HepG2 (cell line): ENCODE data around the gene MPV17L2. TPM values are rescaled to one million over a fixed set of nuclear protein-coding genes. Genes with fewer than 3 reads are reported as not detected.

Experiments used
- ERF ChIP-seq: IDR thresholded peaks from 2 replicates; pipeline ENCODE4 v1.6.1; 2018; ENCODE audit warnings: missing biosample characterization, missing genetic modification reagents
- FUBP1 ChIP-seq: sonication (generic); formaldehyde crosslinking; IDR thresholded peaks from 2 replicates; pipeline ENCODE4 v1.5.1; 2020; ENCODE audit warnings: missing genetic modification reagents, mild to moderate bottlenecking, borderline replicate concordance
- GTF2F1 ChIP-seq: fragments of 150-350 bp; IDR thresholded peaks from 2 replicates; pipeline ENCODE4 v1.6.1; 2014; ENCODE audit warnings: low read length
- HNRNPUL1 ChIP-seq: fragments of 200-400 bp; formaldehyde crosslinking; IDR thresholded peaks from 2 replicates; pipeline ENCODE4 v1.6.1; 2017; ENCODE audit warnings: low read depth, mild to moderate bottlenecking, low read length, moderate library complexity
- KDM3A ChIP-seq: IDR thresholded peaks from 2 replicates; pipeline ENCODE4 v1.6.1; 2018; ENCODE audit warnings: low read depth, missing compliant biosample characterization
- NFKB2 ChIP-seq: sonication (generic); formaldehyde crosslinking; IDR thresholded peaks from 2 replicates; pipeline ENCODE4 v1.4.0; 2020; ENCODE audit warnings: missing genetic modification reagents, borderline replicate concordance
- PATZ1 ChIP-seq: sonication (generic); formaldehyde crosslinking; IDR thresholded peaks from 2 replicates; pipeline ENCODE4 v1.4.0; 2020; ENCODE audit warnings: missing genetic modification reagents
- SMC3 ChIP-seq: IDR thresholded peaks from 2 replicates; pipeline ENCODE4 v1.6.1; 2011; ENCODE audit warnings: low read length, improper control_type of control experiment
- SP140L ChIP-seq: sonication (generic); formaldehyde crosslinking; IDR thresholded peaks from 2 replicates; pipeline ENCODE4 v1.4.0; 2020; ENCODE audit warnings: missing genetic modification reagents, borderline replicate concordance
- SRSF4 ChIP-seq: fragments of 200-400 bp; formaldehyde crosslinking; IDR thresholded peaks from one replicate; pipeline ENCODE4 v1.6.1; 2018; ENCODE audit warnings: mild to moderate bottlenecking, low read depth, low read length, moderate library complexity; ENCODE audit not compliant: poor library complexity, severe bottlenecking
- ZFP91 ChIP-seq: sonication (generic); formaldehyde crosslinking; IDR thresholded peaks from 2 replicates; pipeline ENCODE4 v1.9.0; 2022; ENCODE audit warnings: missing genetic modification reagents, mild to moderate bottlenecking, borderline replicate concordance
- ZNF205 ChIP-seq: IDR thresholded peaks from 2 replicates; pipeline ENCODE4 v1.6.1; 2018; ENCODE audit warnings: missing biosample characterization, missing genetic modification reagents
- ZNF501 ChIP-seq: sonication (generic); formaldehyde crosslinking; IDR thresholded peaks from 2 replicates; pipeline ENCODE4 v1.5.1; 2020; ENCODE audit warnings: mild to moderate bottlenecking, moderate library complexity, missing genetic modification reagents
- ZNF678 ChIP-seq: sonication (generic); formaldehyde crosslinking; IDR thresholded peaks from 2 replicates; pipeline ENCODE4 v1.4.0; 2020; ENCODE audit warnings: mild to moderate bottlenecking, missing genetic modification reagents
- ZZZ3 ChIP-seq: sonication (generic); formaldehyde crosslinking; IDR thresholded peaks from 2 replicates; pipeline ENCODE4 v1.4.0; 2020; ENCODE audit warnings: missing genetic modification reagents, mild to moderate bottlenecking, borderline replicate concordance
- polyA plus RNA-seq, 8 experiments: library from polyadenylated mRNA; depleted of rRNA in 3 of 8; stranded (reverse) in 7 of 8; unstranded in 1 of 8; fragments of >200 nt; fragmentation: Illumina TruSeq in 4 of 8; extraction: Trizol in 4 of 8; gene quantifications; 2 replicates each; pipeline versions ENCODE4 v1.2.1 to v1.2.3, GENCODE V29; 2011 to 2016; ENCODE audit warnings: low read depth in 4 of 8, missing spikeins in 1 of 8, mixed read lengths in 1 of 8; ENCODE audit not compliant: insufficient read depth in 1 of 8
- total RNA-seq, 5 experiments: library from RNA; depleted of rRNA; stranded (reverse); fragments of >200 nt; fragmentation: Illumina TruSeq; extraction: Trizol; gene quantifications; 2 replicates each; pipeline ENCODE4 v1.2.3, GENCODE V29; 2016; ENCODE audit warnings: low read depth in 1 of 5
- TF ChIP-seq, protein P1 (sequence below): IDR thresholded peaks from 2 replicates; pipeline ENCODE4 v1.6.1; 2016; ENCODE audit warnings: mild to moderate bottlenecking, missing biosample characterization, missing genetic modification reagents
- TF ChIP-seq, protein P2 (sequence below): IDR thresholded peaks from 2 replicates; pipeline ENCODE4 v1.6.1; 2016; ENCODE audit warnings: missing compliant biosample characterization, missing genetic modification reagents, borderline replicate concordance
- TF ChIP-seq, protein P3 (sequence below): sonication (generic); formaldehyde crosslinking; IDR thresholded peaks from 2 replicates; pipeline ENCODE4 v1.5.1; 2020; ENCODE audit warnings: mild to moderate bottlenecking, missing genetic modification reagents, moderate library complexity
- TF ChIP-seq, protein P4 (sequence below): fragments of 450-650 bp; IDR thresholded peaks from 2 replicates; pipeline ENCODE4 v1.6.1; 2017

The MPV17L2 gene
- total and polyA plus RNA-seq, 2 of the 13 experiments (the other 11 are each of a cell fraction or from before 2014, with no cell fraction given): 13.6 to 16.7 TPM

GRCh38 chr19:18152817-18153555 lies 40.0 kb upstream of the MPV17L2 start, which contains the start of gene PIK3R2 (continued):
- TF ChIP-seq, protein P1, sequence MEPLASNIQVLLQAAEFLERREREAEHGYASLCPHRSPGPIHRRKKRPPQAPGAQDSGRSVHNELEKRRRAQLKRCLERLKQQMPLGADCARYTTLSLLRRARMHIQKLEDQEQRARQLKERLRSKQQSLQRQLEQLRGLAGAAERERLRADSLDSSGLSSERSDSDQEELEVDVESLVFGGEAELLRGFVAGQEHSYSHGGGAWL (CRISPR knock-in tag): no peak; the same call in 1 of the 2 replicates
- TF ChIP-seq ZZZ3: peak; percentile 40; the same call in 1 of the 2 replicates
- TF ChIP-seq ERF: no peak
- TF ChIP-seq SRSF4: no peak
- TF ChIP-seq, protein P2, sequence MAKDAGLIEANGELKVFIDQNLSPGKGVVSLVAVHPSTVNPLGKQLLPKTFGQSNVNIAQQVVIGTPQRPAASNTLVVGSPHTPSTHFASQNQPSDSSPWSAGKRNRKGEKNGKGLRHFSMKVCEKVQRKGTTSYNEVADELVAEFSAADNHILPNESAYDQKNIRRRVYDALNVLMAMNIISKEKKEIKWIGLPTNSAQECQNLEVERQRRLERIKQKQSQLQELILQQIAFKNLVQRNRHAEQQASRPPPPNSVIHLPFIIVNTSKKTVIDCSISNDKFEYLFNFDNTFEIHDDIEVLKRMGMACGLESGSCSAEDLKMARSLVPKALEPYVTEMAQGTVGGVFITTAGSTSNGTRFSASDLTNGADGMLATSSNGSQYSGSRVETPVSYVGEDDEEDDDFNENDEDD (CRISPR knock-in tag): peak; percentile 35; the same call in 1 of the 2 replicates
- TF ChIP-seq FUBP1 (CRISPR knock-in tag): no peak
- no peak for TF ChIP-seq NFKB2
- peak; percentile 66; the same call in 1 of the 2 replicates for TF ChIP-seq ZNF501
- TF ChIP-seq, protein P3, sequence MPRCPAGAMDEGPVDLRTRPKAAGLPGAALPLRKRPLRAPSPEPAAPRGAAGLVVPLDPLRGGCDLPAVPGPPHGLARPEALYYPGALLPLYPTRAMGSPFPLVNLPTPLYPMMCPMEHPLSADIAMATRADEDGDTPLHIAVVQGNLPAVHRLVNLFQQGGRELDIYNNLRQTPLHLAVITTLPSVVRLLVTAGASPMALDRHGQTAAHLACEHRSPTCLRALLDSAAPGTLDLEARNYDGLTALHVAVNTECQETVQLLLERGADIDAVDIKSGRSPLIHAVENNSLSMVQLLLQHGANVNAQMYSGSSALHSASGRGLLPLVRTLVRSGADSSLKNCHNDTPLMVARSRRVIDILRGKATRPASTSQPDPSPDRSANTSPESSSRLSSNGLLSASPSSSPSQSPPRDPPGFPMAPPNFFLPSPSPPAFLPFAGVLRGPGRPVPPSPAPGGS: no peak
- peak; percentile 71 for TF ChIP-seq PATZ1 (CRISPR knock-in tag)
- no peak for TF ChIP-seq KDM3A (CRISPR knock-in tag)
- TF ChIP-seq SP140L (CRISPR knock-in tag): no peak
- TF ChIP-seq ZNF205 (CRISPR knock-in tag): no peak
- TF ChIP-seq HNRNPUL1: no peak
- TF ChIP-seq ZNF678: no peak
- TF ChIP-seq SMC3: no peak
- peak; percentile 42; the same call in 1 of the 2 replicates for TF ChIP-seq ZFP91 (CRISPR knock-in tag)
- TF ChIP-seq, protein P4, sequence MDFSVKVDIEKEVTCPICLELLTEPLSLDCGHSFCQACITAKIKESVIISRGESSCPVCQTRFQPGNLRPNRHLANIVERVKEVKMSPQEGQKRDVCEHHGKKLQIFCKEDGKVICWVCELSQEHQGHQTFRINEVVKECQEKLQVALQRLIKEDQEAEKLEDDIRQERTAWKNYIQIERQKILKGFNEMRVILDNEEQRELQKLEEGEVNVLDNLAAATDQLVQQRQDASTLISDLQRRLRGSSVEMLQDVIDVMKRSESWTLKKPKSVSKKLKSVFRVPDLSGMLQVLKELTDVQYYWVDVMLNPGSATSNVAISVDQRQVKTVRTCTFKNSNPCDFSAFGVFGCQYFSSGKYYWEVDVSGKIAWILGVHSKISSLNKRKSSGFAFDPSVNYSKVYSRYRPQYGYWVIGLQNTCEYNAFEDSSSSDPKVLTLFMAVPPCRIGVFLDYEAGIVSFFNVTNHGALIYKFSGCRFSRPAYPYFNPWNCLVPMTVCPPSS: no peak
- TF ChIP-seq GTF2F1: no peak
